Coronary artery (tissue), 2 donors: Measurements from ENCODE around the gene ASIC2.

Experiments
- DNase-seq: peaks from one replicate; pipeline ENCODE4 v3.0.0-alpha.2; 2017; ENCODE audit warnings: low spot score
- H3K27ac ChIP-seq, 2 donors: fragments of 200-600 bp; sonication (generic); one replicate each; pipeline ENCODE4 v1.5.1; 2016 to 2019
- H3K4me3 ChIP-seq: fragments of 200-600 bp; sonication (generic); 2 replicates; pipeline ENCODE4 v1.5.1; 2016; ENCODE audit warnings: mild to moderate bottlenecking, moderate library complexity
- TF ChIP-seq, protein P1 (sequence below): fragments of 200-600 bp; sonication (generic); IDR thresholded peaks from one replicate; pipeline ENCODE4 v1.5.1; 2019; ENCODE audit warnings: antibody characterized with exemption

Gene ASIC2

DNA sequence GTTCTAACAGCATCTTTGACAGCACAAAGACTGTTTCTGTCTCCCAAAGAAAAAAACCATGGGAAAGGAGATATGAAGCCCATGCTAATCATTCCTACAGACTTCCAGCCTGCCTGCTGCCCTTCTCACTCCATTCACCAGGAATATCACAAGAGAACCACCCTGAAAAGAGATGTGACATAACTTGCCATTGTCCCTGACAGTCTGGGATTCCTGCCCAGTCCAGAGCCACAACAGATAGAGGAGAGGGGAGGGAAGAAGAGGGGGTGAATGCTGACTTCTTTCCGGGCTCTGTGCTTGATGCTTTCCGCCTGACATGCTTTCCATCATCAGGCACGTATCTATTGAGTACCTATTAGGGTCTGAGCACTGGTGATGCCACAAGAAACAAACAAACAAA, 31.6 kb upstream of the ASIC2 start:
- TF ChIP-seq, protein P1, sequence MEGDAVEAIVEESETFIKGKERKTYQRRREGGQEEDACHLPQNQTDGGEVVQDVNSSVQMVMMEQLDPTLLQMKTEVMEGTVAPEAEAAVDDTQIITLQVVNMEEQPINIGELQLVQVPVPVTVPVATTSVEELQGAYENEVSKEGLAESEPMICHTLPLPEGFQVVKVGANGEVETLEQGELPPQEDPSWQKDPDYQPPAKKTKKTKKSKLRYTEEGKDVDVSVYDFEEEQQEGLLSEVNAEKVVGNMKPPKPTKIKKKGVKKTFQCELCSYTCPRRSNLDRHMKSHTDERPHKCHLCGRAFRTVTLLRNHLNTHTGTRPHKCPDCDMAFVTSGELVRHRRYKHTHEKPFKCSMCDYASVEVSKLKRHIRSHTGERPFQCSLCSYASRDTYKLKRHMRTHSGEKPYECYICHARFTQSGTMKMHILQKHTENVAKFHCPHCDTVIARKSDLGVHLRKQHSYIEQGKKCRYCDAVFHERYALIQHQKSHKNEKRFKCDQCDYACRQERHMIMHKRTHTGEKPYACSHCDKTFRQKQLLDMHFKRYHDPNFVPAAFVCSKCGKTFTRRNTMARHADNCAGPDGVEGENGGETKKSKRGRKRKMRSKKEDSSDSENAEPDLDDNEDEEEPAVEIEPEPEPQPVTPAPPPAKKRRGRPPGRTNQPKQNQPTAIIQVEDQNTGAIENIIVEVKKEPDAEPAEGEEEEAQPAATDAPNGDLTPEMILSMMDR, result no peak
- no peak overlapping the region for H3K4me3 ChIP-seq
- no peak for DNase-seq
- H3K27ac ChIP-seq, result no peak overlapping the region

- H3K4me3 ChIP-seq, result no peak overlapping the region
- no peak for DNase-seq
- TF ChIP-seq, protein P1, result no peak
- no peak overlapping the region for H3K27ac ChIP-seq
Measured at GRCh38 chr17:33322063-33322462, 29.0 kb upstream of the ASIC2 start.

- Histone ChIP-seq H3K4me3 (no peak overlapping the region), H3K27ac (no peak overlapping the region)
- no peak for DNase-seq
- TF ChIP-seq, protein P1, result no peak
Measured at GRCh38 chr17:33318241-33318640, 25.1 kb upstream of the ASIC2 start.

DNA sequence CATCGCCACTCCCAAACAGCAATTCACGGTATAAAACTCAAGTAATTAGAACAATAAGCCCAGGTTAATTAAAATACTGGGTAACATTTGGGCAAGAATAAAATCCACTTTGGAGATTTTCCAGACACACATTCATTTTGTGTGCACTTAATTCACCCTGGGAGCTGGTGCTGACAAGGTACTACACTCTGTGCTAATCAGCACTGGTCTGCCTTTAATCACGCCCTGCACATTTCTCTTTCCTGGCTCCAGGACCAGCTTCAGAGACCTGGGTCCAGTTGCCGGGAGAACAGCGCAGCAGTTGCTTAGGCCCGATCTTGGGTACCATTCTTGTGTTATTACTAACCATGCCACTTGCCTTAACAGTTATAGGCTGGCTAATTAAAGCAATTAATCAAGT, 23.7 kb upstream of the ASIC2 start:
- Histone ChIP-seq H3K4me3 (no peak overlapping the region), H3K27ac (no peak overlapping the region)
- TF ChIP-seq, protein P1, result no peak
- no peak for DNase-seq

GRCh38 chr17:33310296-33310695, 17.2 kb upstream of the ASIC2 start:
- H3K27ac ChIP-seq, result no peak overlapping the region
- TF ChIP-seq, protein P1, result no peak
- no peak for DNase-seq
- H3K4me3 ChIP-seq, result no peak overlapping the region

DNA sequence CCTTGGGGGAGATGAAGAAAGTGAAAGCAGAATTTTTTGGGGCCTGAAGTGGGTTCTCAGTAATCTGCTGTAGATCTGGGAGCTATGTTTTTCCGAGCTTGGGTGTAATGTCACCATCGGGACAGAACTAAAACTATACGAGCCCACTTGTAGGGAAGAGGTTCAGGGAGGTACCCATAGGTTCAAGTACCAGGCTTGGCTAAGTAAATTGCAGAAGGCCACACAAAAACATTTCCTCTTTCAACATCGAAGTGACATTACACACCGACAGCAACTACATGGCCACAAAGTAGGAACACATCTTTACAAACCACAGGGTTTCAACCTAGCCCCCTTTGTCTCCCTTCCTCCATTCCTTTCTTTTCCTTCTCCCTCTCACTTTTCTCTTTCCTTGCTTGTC, 10.2 kb upstream of the ASIC2 start:
- DNase-seq, result no peak
- TF ChIP-seq, protein P1, result no peak
- Histone ChIP-seq H3K4me3 (no peak overlapping the region), H3K27ac (no peak overlapping the region)

- no peak for DNase-seq
- Histone ChIP-seq H3K27ac (no peak overlapping the region), H3K4me3 (no peak overlapping the region)
- TF ChIP-seq, protein P1, result no peak
Measured at GRCh38 chr17:33302394-33302793, 9.3 kb upstream of the ASIC2 start.
